H9 (cell line): ENCODE measurements around the gene NUP214. TPM values are rescaled to one million over a fixed set of nuclear protein-coding genes. Genes with fewer than 3 reads are reported as not detected.

ENCODE experiments used
- DNase-seq: peaks from one replicate; pipeline ENCODE4 v3.0.0-alpha.2; 2017
- H2AFZ ChIP-seq: one replicate; pipeline ENCODE4 v1.6.1; 2013; ENCODE audit warnings: mild to moderate bottlenecking, low read length, control low read depth, moderate library complexity
- H2AK5ac ChIP-seq: 2 replicates; pipeline ENCODE4 v1.6.1; 2013; ENCODE audit warnings: low read length, control low read depth, mixed read lengths; ENCODE audit not compliant: insufficient read length
- H2BK120ac ChIP-seq: one replicate; pipeline ENCODE4 v1.6.1; 2013; ENCODE audit warnings: low read depth, mild to moderate bottlenecking, low read length, control low read depth, inconsistent platforms; ENCODE audit not compliant: poor library complexity, severe bottlenecking
- H2BK12ac ChIP-seq: 2 replicates; pipeline ENCODE4 v1.6.1; 2013; ENCODE audit warnings: low read length, control low read depth, mixed read lengths, low read depth; ENCODE audit not compliant: insufficient read length
- H2BK15ac ChIP-seq: 2 replicates; pipeline ENCODE4 v1.6.1; 2013; ENCODE audit warnings: low read depth, low read length, control low read depth
- H2BK20ac ChIP-seq: one replicate; pipeline ENCODE4 v1.6.1; 2013; ENCODE audit warnings: low read depth, mild to moderate bottlenecking, low read length, control low read depth, inconsistent platforms; ENCODE audit not compliant: poor library complexity, severe bottlenecking
- H2BK5ac ChIP-seq: 2 replicates; pipeline ENCODE4 v1.6.1; 2013; ENCODE audit warnings: low read length, control low read depth, mixed read lengths; ENCODE audit not compliant: insufficient read length
- H3K14ac ChIP-seq: 2 replicates; pipeline ENCODE4 v1.6.1; 2013; ENCODE audit warnings: low read length, control low read depth; ENCODE audit not compliant: insufficient read depth
- H3K18ac ChIP-seq: 2 replicates; pipeline ENCODE4 v1.6.1; 2013; ENCODE audit warnings: low read depth, mild to moderate bottlenecking, mixed read lengths, low read length, control low read depth; ENCODE audit not compliant: insufficient read length
- H3K23ac ChIP-seq: 2 replicates; pipeline ENCODE4 v1.6.1; 2013; ENCODE audit warnings: low read length, control low read depth, mixed read lengths, low read depth; ENCODE audit not compliant: insufficient read length
- H3K23me2 ChIP-seq: 2 replicates; pipeline ENCODE4 v1.6.1; 2013; ENCODE audit warnings: low read depth, mild to moderate bottlenecking, mixed read lengths, low read length, control low read depth; ENCODE audit not compliant: insufficient read length, poor library complexity, severe bottlenecking
- H3K27ac ChIP-seq: 2 replicates; pipeline ENCODE4 v1.5.1; 2013; ENCODE audit warnings: low read length, control low read depth, mixed read lengths, low read depth; ENCODE audit not compliant: insufficient read length
- H3K27me3 ChIP-seq: 2 replicates; pipeline ENCODE4 v1.6.1; 2013; ENCODE audit warnings: low read length, control low read depth, inconsistent platforms; ENCODE audit not compliant: insufficient read depth
- H3K4ac ChIP-seq: 2 replicates; pipeline ENCODE4 v1.6.1; 2013; ENCODE audit warnings: low read depth, mild to moderate bottlenecking, control low read depth, inconsistent platforms, low read length, moderate library complexity
- H3K4me1 ChIP-seq: 2 replicates; pipeline ENCODE4 v1.6.1; 2013; ENCODE audit warnings: low read length, control low read depth, inconsistent platforms; ENCODE audit not compliant: insufficient read depth
- H3K4me2 ChIP-seq: 2 replicates; pipeline ENCODE4 v1.6.1; 2013; ENCODE audit warnings: low read length, control low read depth, mixed read lengths; ENCODE audit not compliant: insufficient read length, insufficient read depth
- H3K56ac ChIP-seq: 2 replicates; pipeline ENCODE4 v1.6.1; 2013; ENCODE audit warnings: low read depth, mild to moderate bottlenecking, mixed read lengths, low read length, control low read depth; ENCODE audit not compliant: insufficient read length
- H3K79me1 ChIP-seq: 2 replicates; pipeline ENCODE4 v1.6.1; 2013; ENCODE audit warnings: low read depth, mild to moderate bottlenecking, moderate library complexity, low read length, control low read depth, inconsistent platforms; ENCODE audit not compliant: insufficient read depth, poor library complexity, severe bottlenecking
- H3K79me2 ChIP-seq: 2 replicates; pipeline ENCODE4 v1.6.1; 2013; ENCODE audit warnings: low read length, control low read depth, inconsistent platforms; ENCODE audit not compliant: insufficient read depth
- H3K9ac ChIP-seq: 2 replicates; pipeline ENCODE4 v1.6.1; 2013; ENCODE audit warnings: low read length, control low read depth, mixed read lengths; ENCODE audit not compliant: insufficient read length; ENCODE audit errors: extremely low read depth
- H3K9me3 ChIP-seq: one replicate; pipeline ENCODE4 v1.6.1; 2013; ENCODE audit warnings: low read depth, low read length, inconsistent platforms; ENCODE audit not compliant: control insufficient read depth
- H3T11ph ChIP-seq: one replicate; pipeline ENCODE4 v1.6.1; 2013; ENCODE audit warnings: mild to moderate bottlenecking, low read length, control low read depth, inconsistent platforms
- H4K20me1 ChIP-seq: one replicate; pipeline ENCODE4 v1.6.1; 2013; ENCODE audit not compliant: control insufficient read depth, insufficient read length, insufficient read depth
- H4K5ac ChIP-seq: 2 replicates; pipeline ENCODE4 v1.6.1; 2013; ENCODE audit warnings: low read depth, mild to moderate bottlenecking, mixed read lengths, low read length, control low read depth; ENCODE audit not compliant: insufficient read length
- H4K8ac ChIP-seq: replicated peaks from 2 replicates; pipeline ENCODE4 v1.6.1; 2013; ENCODE audit warnings: low read length, control low read depth, mixed read lengths, low read depth; ENCODE audit not compliant: insufficient read length
- H4K91ac ChIP-seq: 2 replicates; pipeline ENCODE4 v1.6.1; 2013; ENCODE audit warnings: low read depth, mild to moderate bottlenecking, moderate library complexity, mixed read lengths, low read length, control low read depth; ENCODE audit not compliant: insufficient read length
- H3K27ac Mint-ChIP-seq, 3 experiments: 2 replicates in 2 of 3; 3 replicates in 1 of 3; pipeline ENCODE4 v1.8.0; 2020 to 2021; ENCODE audit warnings: mixed read lengths in 3 of 3, mild to moderate bottlenecking in 1 of 3, moderate library complexity in 1 of 3
- H3K27me3 Mint-ChIP-seq: 2 replicates; pipeline ENCODE4 v1.8.0; 2021; ENCODE audit warnings: low read depth, mild to moderate bottlenecking, moderate library complexity, mixed read lengths
- H3K36me3 Mint-ChIP-seq, 3 experiments: 2 replicates in 2 of 3; 3 replicates in 1 of 3; pipeline ENCODE4 v1.8.0; 2020 to 2021; ENCODE audit warnings: low read depth in 3 of 3, mixed read lengths in 3 of 3; ENCODE audit not compliant: insufficient read depth in 1 of 3
- H3K4me1 Mint-ChIP-seq, 2 experiments: 2 replicates each; pipeline ENCODE4 v1.8.0; 2020; ENCODE audit warnings: mixed read lengths in 2 of 2
- H3K4me3 Mint-ChIP-seq, 2 experiments: 2 replicates in 1 of 2; 3 replicates in 1 of 2; pipeline ENCODE4 v1.8.0; 2020 to 2021; ENCODE audit warnings: mild to moderate bottlenecking in 2 of 2, mixed read lengths in 2 of 2, moderate library complexity in 1 of 2
- H3K9me3 Mint-ChIP-seq, 2 experiments: 2 replicates in 1 of 2; 3 replicates in 1 of 2; pipeline ENCODE4 v1.8.0; 2020; ENCODE audit warnings: mild to moderate bottlenecking in 2 of 2, mixed read lengths in 2 of 2, moderate library complexity in 1 of 2
- WGBS: extraction: QIAGEN DNeasy Blood & Tissue Kit; methylation state at CpG from one replicate; pipeline ENCODE4 v1.1.7; 2013; ENCODE audit warnings: missing lambda C conversion rate, low lambda C conversion rate, mixed read lengths; ENCODE audit not compliant: insufficient read length; ENCODE audit errors: extremely low coverage; 5-methylcytosine and 5-hydroxymethylcytosine counted together
- total RNA-seq: library from RNA; stranded (reverse); gene quantifications from 2 replicates; pipeline ENCODE4 v1.2.1, GENCODE V29; 2021
- TF ChIP-seq, protein P1 (sequence below): fragments of 200-600 bp; sonication (generic); conservative IDR thresholded peaks from 3 replicates; pipeline ENCODE4 v1.8.0; 2021; ENCODE audit warnings: antibody characterized with exemption, mild to moderate bottlenecking

Gene NUP214
- total RNA-seq, 1 experiment from 2014 or later = 53.8 TPM

DNA sequence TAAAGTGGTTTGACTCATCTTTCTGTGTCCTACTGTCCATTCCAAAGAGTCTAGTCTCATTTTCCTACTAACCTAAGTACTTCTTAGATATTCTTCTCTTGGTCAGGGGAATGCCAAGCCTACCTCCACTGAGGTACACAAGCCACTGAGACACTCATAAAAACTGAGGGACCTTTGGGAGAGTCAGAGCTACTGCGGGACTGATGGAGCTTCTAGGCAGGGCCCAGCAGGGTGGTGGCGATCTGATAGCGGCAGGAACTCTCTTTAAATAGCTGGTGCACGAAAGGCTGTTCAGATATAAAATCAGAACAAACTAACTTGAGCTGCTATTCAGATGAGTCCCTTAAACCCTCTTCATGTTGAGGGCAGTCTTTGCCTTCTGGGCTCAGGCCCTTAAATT is 14.7 kb downstream of the NUP214 start:
- DNase-seq = no peak
- H4K20me1 ChIP-seq = no peaks in the 10 kb centered on the region
- no peak overlapping the region for H3K27ac ChIP-seq
- H3K9me3 ChIP-seq = no peaks in the 10 kb centered on the region
- no peak overlapping the region for H3K4ac ChIP-seq
- no peaks in the 10 kb centered on the region for H3K79me1 ChIP-seq
- TF ChIP-seq, protein P1, sequence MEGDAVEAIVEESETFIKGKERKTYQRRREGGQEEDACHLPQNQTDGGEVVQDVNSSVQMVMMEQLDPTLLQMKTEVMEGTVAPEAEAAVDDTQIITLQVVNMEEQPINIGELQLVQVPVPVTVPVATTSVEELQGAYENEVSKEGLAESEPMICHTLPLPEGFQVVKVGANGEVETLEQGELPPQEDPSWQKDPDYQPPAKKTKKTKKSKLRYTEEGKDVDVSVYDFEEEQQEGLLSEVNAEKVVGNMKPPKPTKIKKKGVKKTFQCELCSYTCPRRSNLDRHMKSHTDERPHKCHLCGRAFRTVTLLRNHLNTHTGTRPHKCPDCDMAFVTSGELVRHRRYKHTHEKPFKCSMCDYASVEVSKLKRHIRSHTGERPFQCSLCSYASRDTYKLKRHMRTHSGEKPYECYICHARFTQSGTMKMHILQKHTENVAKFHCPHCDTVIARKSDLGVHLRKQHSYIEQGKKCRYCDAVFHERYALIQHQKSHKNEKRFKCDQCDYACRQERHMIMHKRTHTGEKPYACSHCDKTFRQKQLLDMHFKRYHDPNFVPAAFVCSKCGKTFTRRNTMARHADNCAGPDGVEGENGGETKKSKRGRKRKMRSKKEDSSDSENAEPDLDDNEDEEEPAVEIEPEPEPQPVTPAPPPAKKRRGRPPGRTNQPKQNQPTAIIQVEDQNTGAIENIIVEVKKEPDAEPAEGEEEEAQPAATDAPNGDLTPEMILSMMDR = no peak
- H3K18ac ChIP-seq = no peak overlapping the region
- no peak overlapping the region for H3K56ac ChIP-seq
- no peak overlapping the region for H4K91ac ChIP-seq
- H3K9ac ChIP-seq = no peak overlapping the region
- Mint-ChIP-seq H3K9me3 (no peaks in the 10 kb centered on the region), H3K27ac (no peak overlapping the region; a peak in 1 of 7 replicates), H3K4me1 (peaks cover 0 to 11% of the 10 kb centered on the region in 2 experiments; a peak in 2 of 4 replicates), H3K4me3 (no peak overlapping the region), H3K27me3 (no peaks in the 10 kb centered on the region), H3K36me3 (peaks cover 28 to 93% (median 74%) of the 10 kb centered on the region in 3 experiments; a peak in 6 of 7 replicates)
- no peak overlapping the region for H2BK12ac ChIP-seq
- no peaks in the 10 kb centered on the region for H3K4me1 ChIP-seq
- no peaks in the 10 kb centered on the region for H3K27me3 ChIP-seq
- H3K79me2 ChIP-seq = no peaks in the 10 kb centered on the region
- no peak overlapping the region for H2AFZ ChIP-seq
- H4K8ac ChIP-seq = no peak overlapping the region
- no peak overlapping the region for H3T11ph ChIP-seq
- no peaks in the 10 kb centered on the region for H3K23me2 ChIP-seq
- H3K23ac ChIP-seq = no peak overlapping the region
- no peak overlapping the region for H2BK15ac ChIP-seq
- H2BK5ac ChIP-seq = no peak overlapping the region
- H3K4me2 ChIP-seq = no peak overlapping the region
- no peak overlapping the region for H2AK5ac ChIP-seq
- no peak overlapping the region for H2BK120ac ChIP-seq
- no peak overlapping the region for H4K5ac ChIP-seq
- no CpG with 5 or more reads among the region's 4 CpGs for WGBS
- H3K14ac ChIP-seq = no peak overlapping the region
- H2BK20ac ChIP-seq = no peak overlapping the region
